HG02642 (cell line): ENCODE results near the gene AEBP1.

Source experiments
- ATAC-seq: cut with Tn5 transposase; IDR thresholded peaks from one replicate; pipeline ENCODE4 v1.9.1; 2021; ENCODE audit warnings: mild to moderate bottlenecking; ENCODE audit not compliant: unreplicated experiment, poor library complexity

The AEBP1 gene

DNA sequence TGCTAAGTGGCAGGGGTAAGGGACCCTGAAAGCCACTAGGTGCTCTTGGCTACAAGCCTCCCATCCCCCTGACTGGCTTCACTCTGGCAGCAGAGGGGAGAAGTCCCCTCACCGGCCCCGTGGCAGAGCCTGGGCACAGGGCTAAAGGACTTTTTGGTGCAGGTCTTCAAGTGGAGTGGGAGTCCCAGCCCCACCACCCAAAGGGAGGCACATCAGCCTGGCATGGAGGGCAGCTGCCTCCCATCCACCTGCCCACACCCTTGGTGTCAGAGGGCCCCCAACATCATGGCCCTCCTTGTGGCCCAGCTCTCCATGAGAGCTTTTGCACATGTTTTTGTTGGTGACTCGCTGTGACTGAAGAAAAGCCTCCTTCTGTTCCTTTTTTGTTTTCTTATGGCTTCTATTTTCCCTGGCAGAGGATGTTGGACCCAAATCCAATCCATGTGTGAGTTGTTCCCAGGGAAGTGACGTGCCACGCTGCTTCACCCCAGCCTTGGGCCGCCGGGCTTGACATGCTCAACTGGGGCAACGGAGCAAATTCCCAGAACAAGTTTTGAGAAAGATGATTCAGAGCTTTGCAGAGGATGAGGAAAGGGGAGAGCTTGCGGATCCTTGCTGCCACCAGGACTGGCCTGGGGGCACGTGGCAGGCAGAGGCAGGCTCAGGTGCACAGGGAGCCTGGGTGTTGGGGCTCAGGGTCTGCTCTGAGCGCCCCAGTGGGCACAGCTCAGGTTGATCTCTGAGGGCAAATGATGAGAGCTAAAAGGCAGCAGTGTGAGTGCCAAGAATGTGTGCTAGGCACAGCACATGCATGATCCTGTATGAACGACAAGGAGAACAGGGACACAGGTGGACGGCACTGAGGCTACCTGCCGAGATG lies 1.9 kb upstream of the AEBP1 start:
- ATAC-seq: no peak

DNA sequence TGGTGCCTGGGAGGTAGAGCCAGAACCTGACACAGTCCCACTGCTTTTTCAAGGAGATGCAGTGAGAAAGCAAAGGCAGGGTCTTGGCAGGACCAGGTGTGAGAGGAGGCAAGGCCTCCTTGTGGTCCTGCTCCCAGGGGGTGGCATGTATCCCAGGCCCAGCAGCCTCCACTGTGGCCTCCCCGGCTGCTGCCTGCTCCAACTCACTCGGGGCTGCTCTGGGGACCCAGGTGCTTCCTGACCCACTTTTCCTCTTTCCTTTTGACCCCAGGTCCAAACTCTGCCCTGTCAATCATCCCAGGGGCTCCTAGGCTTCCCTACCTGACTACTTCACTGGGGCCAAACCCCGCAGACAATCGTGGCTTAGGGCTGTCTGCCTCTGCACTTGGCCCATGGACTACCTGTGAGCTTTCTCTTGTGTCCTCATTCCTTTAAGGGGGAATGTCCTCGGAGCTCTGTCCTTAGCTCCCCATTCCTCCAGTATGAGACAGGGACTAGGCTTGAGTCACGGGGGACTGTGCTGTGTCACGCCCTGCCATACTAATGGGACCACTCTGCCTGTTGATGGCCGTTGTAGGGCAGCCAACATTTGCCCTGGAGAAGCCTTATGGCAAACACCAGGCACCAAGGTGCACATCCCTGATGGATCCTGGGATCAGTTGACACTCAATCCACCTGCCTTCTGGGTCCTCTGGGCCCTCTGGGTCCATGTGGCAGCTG lies 1.1 kb upstream of the AEBP1 start:
- no peak for ATAC-seq

DNA sequence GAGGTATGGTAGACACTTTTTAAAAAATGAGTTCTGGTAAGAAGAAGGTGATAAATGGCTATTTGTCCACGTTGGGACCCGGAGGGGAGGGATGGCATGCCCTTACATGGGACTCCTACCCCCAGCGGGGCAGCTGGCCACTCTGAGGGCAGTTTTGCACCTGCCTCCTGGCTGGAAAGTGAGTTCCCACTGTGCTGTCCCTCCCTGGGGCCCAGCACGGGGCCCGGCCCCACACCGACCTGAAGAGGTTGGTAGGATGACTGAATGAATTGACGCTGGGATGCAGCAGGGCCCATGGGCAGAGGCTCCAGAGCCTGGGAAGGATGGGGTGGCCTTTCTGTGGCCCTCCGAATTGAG lies 601 bp upstream of the AEBP1 start:
- ATAC-seq: no peak

DNA sequence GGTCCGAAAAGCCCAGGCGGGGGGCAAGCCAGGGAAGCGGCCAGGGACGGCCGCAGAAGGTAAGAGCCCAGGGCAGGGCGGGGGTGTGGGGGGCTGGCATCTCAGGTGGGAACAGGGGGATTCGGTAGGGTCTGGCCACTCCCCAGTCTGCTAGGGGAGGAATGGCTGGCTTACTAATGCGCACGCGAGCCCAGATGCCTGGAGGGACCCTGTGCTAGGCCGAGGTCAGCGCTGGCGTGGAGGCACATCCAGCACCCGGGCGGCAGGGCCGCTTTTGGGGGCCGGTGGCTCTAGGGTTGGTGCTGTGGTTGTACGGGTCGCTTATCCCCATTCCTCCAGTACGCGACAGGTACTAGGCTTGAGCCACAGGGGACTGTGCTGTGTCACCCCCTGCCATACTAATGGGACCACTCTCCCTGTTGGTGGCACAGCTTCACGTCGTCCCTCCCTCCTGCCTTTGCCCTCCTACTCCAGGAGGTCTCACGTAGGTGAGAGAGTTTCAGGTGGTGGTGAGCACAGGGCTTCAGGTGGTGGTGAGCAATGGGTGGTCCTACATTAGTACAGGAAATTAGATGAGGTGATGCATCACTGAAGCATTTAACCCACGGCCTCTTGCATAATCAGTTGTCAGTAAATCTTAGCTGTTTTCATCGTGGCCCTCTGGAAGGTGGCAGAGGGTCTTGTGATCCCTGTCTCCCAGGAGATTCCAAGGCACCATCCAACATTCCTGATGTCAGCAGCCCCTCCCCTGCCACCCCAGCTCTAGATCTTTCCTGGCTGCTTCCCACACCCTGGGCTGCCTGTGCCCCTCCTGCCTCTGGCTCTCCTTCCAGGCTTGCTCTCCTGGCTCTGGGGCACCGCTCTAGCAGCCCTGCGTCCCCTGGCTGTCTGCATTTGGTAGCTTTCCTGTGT lies 971 bp downstream of the AEBP1 start:
- no peak for ATAC-seq

DNA sequence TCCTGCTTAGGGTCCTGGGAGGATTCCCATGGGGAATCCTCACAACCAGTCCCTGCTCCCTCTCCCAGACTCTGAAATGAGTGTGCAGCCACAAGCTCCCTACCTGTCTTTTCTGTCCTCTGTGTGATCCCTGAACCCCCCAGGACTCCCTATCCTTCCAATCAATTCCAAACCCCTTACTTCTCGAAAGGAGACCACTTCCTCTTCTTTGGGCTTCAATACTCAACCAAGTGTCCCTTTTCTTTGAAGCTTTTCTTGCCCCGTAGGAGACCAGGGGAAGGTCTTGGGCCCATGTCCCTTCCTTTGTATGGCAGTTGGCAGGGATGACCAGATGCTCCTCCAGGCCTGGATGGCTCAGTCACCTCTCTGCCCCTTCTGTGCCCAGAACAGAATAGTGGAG lies 1.7 kb downstream of the AEBP1 start:
- ATAC-seq: no peak

DNA sequence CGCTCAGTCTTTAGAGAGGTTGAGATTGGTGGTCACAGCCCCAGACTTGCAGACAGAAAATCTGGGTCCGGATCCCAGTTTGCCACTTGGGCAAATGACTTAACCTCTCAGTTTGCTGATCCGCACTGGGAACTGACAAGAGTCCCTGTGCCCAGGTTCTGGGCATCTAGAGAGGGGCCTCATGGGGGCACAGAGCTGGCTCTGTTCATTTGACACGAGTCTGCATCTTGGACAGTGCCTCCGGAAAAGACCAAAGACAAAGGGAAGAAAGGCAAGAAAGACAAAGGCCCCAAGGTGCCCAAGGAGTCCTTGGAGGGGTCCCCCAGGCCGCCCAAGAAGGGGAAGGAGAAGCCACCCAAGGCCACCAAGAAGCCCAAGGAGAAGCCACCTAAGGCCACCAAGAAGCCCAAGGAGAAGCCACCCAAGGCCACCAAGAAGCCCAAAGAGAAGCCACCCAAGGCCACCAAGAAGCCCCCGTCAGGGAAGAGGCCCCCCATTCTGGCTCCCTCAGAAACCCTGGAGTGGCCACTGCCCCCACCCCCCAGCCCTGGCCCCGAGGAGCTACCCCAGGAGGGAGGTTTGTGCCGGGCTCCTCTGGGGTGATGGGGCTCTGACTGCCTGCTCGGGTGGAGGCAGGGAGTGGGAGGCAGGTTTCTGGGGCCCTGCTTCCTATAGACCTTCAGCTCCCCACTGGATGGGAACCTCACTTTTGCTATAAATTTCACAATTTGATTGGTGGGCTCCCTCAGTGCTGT lies 2.3 kb downstream of the AEBP1 start:
- ATAC-seq: no peak

DNA sequence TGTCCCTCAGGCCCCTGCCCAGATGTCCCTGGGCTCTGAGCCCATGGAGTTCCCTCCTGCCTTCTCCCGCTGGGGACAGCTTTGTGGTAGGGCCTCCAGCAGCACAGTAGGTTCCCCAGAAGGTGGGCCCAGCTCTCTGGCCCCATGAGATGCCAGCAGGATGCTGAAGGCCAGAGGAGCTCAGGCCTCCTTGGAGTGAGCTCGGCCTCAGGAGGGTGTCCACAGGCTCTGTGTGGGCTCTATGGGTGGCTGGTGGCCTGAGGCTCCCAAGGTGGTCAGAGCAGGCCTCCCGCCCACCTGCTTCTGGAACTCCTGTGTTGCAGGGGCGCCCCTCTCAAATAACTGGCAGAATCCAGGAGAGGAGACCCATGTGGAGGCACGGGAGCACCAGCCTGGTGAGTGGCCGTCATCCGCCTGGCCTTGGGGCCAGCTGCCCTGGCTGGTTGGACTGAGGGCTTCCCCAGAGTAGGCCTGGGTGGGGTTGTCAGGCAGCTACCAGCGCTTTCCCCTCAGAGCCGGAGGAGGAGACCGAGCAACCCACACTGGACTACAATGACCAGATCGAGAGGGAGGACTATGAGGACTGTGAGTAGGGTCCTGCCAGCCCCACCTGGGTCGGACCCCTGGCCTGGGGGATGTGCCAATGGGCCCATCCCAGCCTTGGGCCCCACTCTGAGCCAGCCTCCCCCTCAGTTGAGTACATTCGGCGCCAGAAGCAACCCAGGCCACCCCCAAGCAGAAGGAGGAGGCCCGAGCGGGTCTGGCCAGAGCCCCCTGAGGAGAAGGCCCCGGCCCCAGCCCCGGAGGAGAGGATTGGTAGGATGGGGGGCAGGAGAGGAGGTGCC lies 3.2 kb downstream of the AEBP1 start:
- ATAC-seq: no peak

DNA sequence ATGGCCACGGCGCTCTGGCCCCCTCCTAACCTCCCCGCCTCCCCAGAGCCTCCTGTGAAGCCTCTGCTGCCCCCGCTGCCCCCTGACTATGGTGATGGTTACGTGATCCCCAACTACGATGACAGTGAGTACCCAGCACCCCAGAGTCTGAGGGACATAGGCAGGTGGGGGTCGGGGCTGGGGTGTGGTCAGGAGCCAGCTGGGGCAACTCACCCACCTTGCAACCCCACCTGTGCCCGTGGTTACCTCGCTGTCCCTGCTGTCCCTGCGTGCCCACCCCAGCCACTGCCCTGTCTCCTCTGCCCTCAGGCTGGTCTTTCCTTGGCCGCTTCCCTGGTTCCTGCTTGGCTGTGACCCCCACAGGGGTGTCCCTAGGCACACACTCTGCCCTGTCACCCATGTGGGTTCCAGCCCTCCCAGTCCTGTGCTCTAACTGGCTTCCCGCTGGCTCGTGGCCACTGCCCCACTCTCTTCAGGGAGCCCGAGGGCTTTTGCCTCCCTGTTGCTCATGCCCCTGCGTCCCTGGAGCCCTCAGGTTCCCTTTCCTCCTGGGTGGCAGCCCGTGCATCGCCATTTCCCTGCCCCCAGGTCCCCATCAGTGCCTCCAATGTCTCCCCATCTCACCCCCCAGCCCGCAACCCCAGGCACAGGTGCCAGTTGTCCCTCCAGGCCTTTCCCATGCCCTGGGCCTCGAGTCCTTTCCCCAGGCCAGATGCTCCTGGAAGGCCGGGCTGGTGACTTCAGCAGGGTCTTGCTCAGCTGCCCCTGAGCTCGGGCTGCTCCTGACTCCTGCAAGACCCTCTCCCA lies 4.0 kb downstream of the AEBP1 start:
- ATAC-seq: no peak

DNA sequence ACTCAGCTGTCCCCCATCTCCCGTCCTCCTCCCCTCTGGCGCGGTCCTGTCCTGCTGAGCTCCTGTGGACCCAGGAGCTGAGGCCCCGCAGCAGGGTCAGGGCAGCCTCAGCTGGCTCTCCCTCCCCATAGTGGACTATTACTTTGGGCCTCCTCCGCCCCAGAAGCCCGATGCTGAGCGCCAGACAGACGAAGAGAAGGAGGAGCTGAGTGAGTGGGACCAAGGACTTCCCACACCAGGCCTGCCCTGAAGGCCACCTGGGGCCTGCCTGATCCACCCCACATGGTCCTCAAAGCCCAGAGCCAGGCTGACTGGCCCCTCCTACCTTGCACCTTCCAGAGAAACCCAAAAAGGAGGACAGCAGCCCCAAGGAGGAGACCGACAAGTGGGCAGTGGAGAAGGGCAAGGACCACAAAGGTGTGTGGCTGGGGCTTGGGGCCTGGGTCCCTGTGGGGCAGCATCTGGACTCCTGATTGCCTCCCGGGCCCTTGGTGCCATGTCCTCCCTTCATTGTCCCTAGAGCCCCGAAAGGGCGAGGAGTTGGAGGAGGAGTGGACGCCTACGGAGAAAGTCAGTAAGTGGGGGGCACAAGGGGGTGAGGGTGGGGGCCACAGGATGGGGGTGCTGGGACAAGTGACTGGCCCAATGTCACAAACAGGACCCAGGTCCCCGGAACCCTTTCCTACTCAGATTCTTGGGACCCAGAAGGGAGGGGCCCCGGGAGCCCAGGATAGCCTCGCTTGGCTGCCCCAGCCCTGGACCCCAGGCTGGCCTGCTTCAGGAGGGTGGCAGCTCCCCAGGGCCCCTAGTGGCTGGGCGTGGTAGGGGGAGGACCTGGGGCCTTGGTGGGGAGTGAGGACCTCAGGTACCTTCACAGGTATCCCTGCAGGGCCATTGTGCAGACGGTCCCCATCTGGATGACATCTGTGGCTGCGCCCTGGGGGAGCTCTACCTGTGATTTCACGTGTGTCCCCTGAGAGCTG lies 4.9 kb downstream of the AEBP1 start:
- ATAC-seq: no peak

DNA sequence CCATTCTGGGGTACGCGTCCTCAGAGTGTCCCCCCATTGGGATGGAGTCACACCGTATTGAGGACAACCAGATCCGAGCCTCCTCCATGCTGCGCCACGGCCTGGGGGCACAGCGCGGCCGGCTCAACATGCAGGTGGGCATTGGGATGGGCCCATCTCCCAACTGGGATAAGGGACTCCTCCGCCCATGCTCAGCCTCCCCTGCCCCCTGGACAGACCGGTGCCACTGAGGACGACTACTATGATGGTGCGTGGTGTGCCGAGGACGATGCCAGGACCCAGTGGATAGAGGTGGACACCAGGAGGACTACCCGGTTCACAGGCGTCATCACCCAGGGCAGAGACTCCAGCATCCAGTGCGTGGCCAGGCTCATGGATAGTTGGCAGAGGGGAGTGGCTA lies 5.8 kb downstream of the AEBP1 start:
- ATAC-seq: no peak

DNA sequence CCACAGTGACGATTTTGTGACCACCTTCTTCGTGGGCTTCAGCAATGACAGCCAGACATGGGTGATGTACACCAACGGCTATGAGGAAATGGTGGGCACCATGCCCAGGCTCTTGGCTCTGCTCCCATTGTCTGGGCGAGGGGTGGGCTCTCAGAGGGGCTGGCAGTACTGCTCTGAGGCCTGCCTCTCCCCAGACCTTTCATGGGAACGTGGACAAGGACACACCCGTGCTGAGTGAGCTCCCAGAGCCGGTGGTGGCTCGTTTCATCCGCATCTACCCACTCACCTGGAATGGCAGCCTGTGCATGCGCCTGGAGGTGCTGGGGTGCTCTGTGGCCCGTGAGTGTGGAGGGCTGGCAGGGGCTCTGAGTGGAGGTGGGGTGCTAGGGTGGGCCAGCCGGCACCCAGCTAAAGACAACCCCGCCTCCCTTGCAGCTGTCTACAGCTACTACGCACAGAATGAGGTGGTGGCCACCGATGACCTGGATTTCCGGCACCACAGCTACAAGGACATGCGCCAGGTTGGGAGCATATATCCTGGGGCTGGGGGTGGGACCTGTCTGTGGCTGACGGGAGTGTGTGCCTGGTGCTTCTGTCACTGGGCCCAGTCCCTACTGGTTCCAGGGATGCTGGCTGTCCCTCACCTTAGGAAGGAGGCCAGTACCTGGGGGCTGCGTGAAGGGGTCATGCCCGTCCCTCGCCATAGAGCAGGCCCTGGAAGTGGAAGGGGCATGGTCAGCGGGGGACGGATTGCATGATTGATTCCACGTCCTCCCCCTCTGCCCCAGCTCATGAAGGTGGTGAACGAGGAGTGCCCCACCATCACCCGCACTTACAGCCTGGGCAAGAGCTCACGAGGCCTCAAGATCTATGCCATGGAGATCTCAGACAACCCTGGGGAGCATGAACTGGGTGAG lies 6.8 kb downstream of the AEBP1 start:
- ATAC-seq: no peak

DNA sequence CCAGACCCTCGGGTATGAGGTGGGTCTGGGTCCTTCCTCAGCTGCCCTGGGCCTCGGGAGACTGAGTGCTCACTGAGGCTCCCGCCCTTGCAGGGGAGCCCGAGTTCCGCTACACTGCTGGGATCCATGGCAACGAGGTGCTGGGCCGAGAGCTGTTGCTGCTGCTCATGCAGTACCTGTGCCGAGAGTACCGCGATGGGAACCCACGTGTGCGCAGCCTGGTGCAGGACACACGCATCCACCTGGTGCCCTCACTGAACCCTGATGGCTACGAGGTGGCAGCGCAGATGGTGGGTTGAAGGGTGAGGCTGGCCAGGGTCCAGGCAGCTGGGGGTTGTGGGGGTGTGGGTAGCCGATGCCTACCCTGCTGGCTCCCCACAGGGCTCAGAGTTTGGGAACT lies 7.6 kb downstream of the AEBP1 start:
- ATAC-seq: no peak

DNA sequence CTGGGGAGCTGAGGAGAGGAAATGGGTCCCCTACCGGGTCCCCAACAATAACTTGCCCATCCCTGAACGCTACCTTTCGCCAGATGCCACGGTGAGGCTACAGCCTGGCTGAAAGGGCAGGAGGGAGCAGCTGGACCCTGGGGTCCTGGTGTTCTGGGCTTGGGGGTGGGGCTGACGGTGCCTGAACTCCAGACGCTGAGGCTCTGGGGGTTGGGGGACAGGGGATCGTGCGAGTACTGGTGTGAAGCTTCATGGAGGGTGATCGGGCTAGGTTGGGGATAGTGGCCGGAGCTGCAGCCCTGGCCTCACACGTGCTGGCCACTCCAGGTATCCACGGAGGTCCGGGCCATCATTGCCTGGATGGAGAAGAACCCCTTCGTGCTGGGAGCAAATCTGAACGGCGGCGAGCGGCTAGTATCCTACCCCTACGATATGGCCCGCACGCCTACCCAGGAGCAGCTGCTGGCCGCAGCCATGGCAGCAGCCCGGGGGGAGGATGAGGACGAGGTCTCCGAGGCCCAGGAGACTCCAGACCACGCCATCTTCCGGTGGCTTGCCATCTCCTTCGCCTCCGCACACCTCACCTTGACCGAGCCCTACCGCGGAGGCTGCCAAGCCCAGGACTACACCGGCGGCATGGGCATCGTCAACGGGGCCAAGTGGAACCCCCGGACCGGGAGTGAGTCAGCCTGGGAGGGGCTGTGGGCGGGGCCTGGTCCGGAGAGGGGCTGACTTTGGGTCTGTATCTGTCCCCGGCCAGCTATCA lies 8.3 kb downstream of the AEBP1 start:
- ATAC-seq: no peak

DNA sequence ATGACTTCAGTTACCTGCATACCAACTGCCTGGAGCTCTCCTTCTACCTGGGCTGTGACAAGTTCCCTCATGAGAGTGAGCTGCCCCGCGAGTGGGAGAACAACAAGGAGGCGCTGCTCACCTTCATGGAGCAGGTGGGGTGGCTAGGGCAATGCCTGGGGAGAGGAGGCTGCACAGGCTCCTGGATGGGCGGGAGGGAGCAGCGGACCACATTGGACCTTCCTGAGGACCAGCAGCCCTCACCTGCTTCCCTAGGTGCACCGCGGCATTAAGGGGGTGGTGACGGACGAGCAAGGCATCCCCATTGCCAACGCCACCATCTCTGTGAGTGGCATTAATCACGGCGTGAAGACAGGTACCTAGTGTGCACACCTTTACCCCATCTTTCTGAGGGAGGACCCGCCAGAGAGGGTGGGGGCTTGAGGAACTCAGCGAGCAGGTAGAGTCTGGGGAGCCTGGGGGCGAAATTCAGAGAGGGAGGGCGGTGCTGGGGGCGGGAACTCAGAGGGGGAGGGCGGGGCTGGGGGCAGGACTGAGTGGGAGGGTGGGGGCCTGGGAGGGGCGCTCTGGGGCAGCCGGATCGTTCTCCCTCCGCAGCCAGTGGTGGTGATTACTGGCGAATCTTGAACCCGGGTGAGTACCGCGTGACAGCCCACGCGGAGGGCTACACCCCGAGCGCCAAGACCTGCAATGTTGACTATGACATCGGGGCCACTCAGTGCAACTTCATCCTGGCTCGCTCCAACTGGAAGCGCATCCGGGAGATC lies 9.0 kb downstream of the AEBP1 start:
- no peak for ATAC-seq
